ENCODE data around the gene ANKRD6.
"Not testable (repeated sequence)": the region's sequence is repeated elsewhere in the genome, so short reads cannot be mapped to it uniquely, and the experiment has no call there.

Gene ANKRD6

DNA sequence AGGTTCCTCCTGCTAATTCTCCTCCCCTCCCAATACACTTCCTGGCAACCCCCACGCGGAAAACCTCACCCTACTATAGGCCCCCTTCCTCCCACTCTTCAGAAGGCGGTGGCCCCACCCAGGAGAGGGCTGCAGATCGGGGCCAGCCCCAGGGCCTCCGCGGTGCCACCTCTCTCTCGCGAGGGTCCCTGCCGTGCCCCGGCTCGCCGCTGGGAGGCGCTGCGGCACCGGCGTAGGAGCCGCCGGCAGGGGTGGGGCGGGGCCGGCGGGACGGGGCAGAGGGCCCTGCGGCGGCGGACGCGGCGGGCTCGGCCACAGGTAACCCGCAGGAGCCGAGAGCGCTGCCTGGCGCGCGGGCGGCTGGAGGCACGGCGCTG, at the start of gene ANKRD6:
Gene ANKRD6 (plus strand): TSS at position 278 of the 377 bp plus-strand sequence. CDS start 133,825 bp downstream, outside the sequence.
- peak; percentile 74 to 77 for DNase-seq (ENCODE audit: low read depth in 1 of 2, low spot score in 1 of 2)

DNA sequence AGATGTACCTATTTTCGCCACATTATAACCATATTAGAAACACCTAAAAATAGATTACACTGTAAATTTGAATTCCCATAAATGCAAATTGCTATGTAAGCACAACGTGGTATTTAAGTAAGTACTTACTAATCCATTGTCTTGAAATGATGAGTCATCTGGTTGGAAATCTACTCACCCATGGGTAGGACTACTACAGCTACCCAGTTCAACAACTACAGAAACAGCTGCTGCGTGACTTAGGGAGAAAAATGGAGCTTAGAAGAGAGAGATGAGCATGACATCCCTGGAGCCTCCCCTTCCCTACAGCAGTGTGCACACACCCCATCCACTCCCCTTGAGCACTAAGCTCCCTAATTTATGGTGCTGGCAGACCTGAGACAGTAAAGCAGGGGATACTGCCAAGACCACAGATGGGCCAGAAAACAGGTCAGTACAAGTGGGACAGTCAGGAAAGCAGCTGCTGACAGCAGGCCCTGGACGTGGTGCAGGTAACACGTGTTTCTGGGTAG, 47.7 kb upstream of the ANKRD6 start:
- no peak for DNase-seq (ENCODE audit: low read depth in 1 of 2, low spot score in 1 of 2)

DNA sequence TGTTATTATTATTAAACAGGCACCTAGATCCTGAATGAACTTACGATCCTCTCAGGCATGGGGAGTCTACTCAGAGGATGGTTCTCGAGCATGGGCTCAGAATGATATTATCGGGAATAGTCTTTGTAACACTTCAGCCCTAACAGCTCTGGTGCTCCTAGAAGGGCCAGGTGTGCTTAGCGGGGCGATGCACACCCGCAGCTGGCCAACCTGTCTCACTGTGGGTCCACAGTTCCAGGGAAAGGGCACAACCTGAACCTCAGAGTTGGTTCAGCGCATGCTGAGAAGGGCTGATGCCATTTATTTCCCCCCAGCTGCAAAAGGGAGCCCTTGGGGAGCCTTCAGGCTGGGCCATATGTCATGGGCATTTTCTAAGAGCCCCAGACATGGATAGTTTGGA, 47.1 kb upstream of the ANKRD6 start:
- DNase-seq (ENCODE audit: low read depth in 1 of 2, low spot score in 1 of 2): no peak

DNA sequence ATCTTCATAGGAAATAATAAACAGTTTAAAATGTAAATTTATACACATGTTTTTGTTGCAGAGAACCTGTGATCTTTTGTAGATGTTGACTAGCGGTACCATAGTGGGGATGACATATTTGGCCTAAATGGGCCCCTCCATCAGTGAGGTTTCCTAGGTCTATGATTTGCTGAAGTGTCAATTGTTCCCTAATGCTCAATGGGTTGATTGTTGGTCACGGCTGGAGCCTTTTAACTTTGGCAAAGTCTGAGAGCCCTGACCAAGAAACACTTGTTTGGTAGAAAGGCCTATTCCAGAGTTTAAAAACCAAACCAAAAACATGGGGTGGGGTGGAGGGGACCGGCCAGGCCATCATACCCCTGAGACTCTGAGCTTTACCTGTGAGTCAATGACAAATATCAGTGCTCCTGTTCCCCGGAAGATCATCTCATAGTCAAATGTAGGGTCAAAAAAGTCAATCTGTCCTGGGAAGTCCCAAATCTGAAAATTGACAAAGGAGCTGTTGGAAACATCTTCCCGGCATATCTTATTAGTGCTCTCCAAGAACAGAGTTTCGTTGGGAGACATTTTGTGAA, 45.9 kb upstream of the ANKRD6 start:
- no peak for DNase-seq (ENCODE audit: low read depth in 1 of 2, low spot score in 1 of 2)

DNA sequence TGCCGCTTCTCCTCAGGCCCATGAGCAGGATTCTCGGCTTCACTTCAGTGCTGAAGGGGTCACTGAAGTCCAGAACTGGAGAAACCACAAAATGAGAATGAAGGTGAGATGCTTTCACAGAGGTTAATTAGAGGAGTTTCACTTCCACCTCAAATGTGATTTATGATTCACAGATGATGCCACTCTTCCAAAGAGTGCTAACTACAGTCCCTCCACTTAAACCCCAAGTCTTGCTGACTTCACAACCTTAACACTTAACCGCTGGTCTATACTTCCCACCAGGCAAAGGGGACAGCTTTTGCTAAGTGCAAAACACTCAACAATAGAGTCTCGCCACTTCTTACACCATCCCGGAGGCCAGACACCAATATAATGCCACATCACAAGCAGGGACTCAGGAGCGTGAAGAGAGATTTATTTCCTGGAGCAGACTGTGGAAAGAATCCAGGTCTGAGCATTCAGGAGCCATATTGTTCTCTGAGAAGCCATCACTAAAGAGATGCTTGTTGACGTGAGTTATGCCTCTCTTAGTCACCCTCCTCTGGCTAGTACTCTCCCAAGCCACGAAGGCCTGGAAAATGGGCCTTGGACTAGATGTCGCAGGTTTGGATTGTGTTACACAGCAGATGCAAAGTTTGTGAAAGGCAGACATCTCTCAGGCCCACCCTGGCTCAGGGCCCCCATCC, 45.3 kb upstream of the ANKRD6 start:
- DNase-seq (ENCODE audit: low read depth in 1 of 2, low spot score in 1 of 2): no peak

DNA sequence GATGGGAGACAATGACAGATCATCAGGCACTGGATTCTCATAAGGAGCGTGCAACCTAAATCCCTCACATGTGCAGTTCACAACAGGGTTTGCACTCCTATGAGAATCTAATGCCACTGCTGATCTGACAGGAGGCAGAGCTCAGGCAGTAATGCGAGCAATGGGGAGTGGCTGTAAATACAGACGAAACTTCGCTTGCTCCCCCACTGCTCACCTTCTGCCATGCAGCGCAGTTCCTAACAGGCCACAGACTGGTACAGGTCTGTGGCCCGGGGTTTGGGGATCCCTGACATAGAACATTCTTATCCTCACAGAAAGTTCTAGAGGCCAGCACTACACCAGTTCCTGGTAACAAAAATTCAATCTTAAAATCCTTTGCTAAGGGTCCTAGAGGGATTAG, 44.1 kb upstream of the ANKRD6 start:
- DNase-seq (ENCODE audit: low read depth in 1 of 2, low spot score in 1 of 2): no peak

DNA sequence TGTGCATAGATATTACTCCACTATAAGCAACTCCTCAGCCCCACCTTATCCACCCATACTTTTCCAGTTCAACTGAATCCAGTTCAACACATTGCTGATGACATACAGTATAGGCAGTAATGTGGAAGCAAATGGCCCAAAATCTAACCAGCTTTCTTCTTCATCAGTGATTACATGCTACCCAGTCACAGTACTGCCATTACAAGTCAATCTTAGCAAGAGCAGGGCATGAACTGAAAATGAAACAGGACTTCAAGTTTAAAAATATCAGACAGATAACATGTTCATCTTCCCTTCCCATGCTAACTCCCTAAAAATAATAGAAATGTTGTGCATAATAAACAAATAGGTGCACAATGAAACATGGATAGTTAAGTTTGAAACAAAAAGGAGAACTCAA, 40.1 kb upstream of the ANKRD6 start:
- no peak for DNase-seq (ENCODE audit: low read depth in 1 of 2, low spot score in 1 of 2)

DNA sequence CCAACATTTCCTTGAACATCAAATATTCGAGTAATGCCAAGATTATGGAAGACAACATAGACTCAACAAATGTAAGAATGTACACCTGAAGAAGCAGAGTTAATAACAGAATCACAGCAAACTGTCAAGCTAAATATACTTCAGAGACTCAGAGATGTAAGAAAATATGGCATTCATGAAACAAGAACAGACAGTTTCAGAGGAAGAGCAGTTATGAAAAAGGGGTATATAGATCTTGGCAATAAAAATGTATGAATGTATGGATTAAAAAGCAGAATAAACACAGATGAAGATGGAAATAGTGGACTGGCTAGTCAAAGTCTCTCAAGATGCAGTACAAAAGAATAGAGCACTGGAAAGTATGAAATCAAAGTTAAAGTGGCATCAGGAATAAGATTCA, 39.3 kb upstream of the ANKRD6 start:
- no peak for DNase-seq (ENCODE audit: low read depth in 1 of 2, low spot score in 1 of 2)

DNA sequence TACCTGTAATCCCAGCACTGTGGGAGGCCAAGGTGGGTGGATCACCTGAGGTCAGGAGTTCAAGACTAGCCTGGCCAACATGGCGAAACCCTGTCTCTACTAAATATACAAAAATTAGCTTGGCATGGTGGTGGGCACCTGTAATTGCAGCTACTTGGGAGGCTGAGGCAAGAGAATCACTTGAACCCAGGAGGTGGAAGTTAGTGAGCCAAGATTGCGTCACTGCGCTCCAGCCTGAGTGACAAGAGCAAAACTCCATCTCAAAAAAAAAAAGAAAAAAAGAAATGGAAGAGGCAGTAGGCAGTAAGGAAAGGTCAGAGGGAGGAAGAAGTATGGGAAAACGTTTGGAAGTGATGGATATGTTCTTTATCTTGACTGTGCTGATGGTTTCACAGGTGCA, 35.1 kb upstream of the ANKRD6 start:
- DNase-seq (ENCODE audit: low read depth in 1 of 2, low spot score in 1 of 2): not testable (repeated sequence)

DNA sequence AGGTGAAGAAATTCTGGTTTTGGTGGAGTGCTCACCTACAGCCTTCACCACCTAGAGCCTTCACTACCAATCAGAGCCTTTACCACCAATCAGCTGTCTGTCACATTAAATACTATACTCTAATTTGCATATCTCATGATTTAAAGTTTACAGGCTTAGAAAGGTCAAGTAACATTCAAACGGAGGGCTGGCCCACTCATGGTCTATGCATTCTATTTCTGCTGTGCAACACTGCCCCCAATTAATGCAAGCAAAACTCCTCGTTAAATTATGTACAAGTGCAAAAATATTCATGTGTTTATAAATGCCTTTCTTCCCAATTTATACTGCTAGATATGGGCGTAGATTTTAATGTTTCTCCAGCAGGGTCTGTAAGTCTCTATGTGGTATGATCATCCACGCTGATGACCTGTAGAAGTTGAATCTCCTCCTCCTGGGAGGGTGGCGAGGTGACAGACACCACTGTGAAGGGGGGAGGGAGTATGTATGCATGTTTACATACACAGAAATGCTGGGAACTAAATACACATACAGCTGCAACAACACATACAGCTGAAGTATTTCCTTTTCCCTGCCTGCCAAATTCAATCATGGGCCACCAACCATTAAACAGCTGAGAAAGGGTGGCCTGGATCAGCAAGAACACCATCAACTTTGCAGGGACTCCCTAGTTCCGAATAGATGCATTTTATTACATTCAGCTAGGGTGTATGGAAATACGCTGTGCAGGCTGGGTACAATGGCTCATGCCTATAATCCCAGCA, 34.0 kb upstream of the ANKRD6 start:
- DNase-seq (ENCODE audit: low read depth in 1 of 2, low spot score in 1 of 2): no peak

DNA sequence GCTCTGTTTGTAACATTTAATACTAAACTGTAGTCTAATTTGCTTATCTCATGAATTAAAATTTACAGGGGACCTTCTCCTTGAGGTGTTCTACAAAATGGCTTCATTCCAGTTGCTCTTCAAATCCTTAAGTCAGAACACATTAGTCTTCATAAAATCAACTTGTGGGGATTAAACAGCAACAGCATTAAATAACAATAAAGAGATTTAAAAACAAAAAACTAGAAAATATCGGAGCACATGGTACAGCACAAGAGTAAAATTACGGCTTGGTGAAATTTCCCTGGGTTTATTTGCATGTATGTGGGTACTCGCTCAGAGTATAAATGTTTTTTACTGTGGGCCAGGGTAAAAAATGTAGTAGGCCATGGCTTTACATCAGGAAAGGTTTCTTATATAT, 32.9 kb upstream of the ANKRD6 start:
- no peak for DNase-seq (ENCODE audit: low read depth in 1 of 2, low spot score in 1 of 2)

DNA sequence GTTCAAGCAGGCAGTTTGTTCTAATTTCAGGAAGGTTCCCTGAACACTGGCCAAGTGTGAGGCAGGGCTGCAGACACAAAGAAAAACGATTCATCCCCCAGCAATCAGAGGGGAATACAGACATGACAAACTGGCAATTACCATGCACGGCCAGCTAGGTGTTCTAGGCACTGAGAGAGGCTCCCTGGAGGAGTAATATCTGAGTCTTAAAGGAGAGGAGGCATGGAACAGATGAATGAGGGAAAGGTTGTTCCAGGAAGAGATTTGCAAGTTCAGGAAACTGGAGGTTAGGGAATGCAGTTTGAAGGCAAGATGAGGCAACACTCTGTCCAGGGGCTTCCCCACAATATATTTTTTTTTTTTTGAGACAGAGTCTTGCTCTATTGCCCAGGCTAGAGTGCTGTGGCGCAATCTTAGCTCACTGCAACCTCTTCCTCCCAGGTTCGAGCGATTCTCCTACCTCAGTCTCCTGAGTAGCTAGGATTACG, 32.0 kb upstream of the ANKRD6 start:
- DNase-seq (ENCODE audit: low read depth in 1 of 2, low spot score in 1 of 2): no peak

DNA sequence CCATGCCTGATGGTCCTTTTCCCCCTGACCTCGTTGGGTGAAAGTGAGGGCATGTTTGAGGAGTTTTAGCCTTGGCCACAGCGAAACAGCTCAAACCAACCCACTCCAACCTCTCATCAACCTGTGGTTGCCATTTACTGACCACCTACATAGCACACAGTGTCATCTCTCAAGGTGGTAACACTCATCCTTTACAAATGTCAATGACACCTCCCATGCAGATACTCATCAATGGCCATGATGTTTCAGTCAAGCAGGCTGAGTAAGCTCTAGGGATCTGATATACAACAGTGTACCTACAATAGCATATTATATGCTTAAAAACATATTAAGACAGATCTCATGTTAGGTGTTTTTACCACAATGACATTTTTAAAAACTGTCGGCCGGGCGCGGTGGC, 30.2 kb upstream of the ANKRD6 start:
- no peak for DNase-seq (ENCODE audit: low read depth in 1 of 2, low spot score in 1 of 2)

DNA sequence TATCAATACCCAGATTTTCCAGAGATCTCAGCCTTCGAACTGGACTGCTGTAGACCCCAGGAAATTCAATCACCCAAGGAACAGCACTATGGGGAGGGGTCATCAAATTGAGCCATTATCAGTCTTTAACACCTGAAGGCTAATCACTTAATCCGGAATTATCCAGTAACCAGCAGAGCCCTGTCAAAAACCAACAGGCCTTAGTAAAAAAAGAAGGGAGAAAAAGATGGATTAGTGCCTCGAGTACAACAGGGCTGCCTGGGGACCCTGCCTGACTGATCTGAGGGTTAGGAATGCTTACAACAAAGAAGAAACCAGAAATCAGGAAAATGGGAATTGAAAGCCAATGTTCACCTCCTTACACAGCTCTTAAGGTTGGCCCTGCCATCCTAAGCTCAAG, 28.4 kb upstream of the ANKRD6 start:
- DNase-seq (ENCODE audit: low read depth in 1 of 2, low spot score in 1 of 2): no peak

DNA sequence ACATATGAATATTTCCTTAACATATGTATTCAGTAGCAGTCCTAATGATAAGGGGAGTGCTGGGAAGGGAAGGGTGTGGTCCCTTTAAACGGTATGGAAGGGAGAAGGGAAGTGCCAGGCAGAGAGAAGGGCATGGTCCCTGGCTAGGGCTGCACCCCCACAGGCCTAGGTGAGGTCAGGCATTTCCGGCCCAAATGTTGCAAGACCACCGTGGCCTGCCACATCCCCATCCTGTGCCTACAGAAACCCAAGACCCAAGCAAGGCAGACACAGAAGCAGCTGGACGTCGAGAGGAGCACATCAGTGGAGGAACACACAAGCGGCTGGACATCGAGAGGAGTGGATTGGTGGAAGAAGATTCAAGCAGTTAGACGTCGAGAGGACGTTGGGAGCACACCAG, 26.8 kb upstream of the ANKRD6 start:
- DNase-seq (ENCODE audit: low read depth in 1 of 2, low spot score in 1 of 2): no peak

DNA sequence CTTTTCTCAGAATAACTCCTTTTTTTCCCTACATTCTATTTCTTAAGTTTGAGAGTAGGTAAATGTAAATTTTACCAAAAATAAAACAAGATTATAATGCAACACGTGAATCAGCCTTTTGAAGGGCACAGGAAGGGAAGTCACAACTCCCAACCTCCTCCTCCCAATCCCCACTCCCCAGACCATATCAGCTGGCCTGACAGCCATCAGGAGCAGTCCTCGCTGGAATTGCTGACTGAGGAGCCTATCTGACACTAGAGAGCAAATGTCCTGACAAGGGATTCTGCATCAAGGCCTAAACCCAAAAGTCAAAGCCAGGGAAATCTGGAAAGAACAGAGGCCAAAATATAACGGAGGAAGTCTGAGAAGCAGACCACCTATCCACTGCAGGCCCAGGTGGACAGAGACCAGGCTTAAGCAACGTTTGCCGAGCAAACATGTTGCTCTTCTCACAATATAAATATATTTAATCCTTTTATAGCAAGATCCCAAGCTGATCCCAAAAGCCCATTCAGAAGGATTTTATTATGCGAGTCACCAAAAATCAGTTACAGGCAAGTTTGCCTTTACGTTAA, 23.4 kb upstream of the ANKRD6 start:
- DNase-seq (ENCODE audit: low read depth in 1 of 2, low spot score in 1 of 2): no peak

DNA sequence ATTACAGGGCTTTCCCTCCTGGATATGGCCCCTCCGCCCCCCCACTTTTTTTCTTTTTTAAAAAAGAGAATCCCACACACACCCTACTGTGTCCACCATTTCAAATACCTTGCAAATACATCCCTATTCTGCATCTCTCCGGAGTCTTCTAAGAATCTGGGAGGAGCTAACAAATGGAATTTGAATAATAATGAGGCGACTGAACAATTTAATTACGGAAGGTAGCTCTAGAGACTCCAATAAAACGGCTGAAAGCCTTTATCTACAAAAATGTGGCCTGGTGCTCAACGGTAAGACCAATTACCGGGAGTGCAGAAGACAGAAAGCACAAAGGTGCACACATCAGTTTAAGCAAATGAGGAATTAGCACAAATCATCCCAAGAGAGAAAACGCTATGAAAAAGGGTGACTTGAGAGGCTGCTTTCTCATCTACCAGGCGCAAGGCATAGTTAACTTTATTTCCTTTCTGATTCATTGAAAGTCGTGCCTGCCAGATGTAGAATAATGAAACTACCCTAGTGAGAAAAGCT, 22.7 kb upstream of the ANKRD6 start:
- no peak for DNase-seq (ENCODE audit: low read depth in 1 of 2, low spot score in 1 of 2)

DNA sequence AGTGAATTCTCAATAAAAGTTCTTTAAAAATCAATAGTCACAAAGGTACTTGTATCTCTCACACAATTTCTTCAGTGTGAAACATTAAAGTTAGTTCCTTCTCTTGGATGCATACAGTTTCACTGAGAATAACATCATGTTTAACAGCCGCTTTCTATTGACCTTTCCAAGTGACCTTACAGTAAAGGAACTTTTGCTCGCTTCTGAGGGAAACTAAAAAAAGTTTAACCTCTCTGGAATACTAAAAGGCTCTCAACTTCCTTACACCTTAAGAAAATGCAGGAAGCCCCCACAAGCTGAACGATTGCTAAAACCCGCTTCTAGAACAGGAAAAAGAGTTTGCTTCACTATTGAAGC, 22.2 kb upstream of the ANKRD6 start:
- no peak for DNase-seq (ENCODE audit: low read depth in 1 of 2, low spot score in 1 of 2)

DNA sequence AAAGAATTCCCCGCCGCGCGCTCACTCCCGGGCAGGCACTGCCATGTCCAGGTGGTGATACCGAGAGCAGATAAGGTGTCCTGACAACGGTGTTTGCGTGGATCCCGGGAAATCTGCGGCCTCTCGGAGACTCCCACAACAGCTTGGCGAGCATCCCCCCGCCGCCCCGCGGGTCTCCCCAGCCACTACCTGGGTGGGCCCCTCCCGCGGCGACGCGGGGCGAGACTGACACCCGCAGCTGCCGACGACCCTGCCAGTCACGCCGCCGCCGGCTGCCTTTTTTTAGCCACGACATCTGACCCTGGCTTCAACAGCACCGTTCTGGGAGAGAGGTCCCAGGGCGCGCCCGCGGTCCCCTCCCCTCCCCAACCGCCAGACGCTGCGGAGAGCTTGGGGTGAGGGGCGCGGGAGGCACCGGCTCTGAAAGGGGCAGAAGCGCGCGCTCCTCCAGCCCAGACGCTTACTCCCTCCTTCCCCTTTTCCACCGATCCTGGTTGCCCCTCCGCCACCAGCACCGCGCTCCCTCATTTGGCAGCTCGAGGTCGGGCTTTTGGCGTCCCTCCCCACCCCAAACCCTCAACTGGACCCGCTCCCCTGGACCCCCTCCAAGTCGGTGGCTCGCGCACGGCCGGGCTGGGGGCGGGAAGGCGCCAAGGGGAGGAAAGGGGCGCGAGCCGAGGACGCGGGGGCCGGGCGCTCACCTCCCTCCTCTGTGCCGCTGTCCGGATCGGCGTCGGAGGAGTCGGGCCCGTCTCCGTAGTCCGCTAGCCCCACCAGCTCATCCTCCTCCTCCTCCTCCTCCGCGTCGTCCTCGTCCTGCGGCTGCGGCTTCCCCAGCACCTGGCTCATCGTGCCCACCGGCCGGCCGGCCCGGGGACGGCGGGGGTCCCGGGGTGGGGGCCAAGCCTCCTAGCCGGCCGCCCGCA, 21.5 kb upstream of the ANKRD6 start:
- DNase-seq (ENCODE audit: low read depth in 1 of 2, low spot score in 1 of 2): peak in 1 of 2 donors; percentile 21

Measured in activated CD4-positive, alpha-beta T cell treated with anti-CD3 and anti-CD28 coated beads, Interleukin-2, amount 50 U/mL, for 24 hours (primary cell).